Measurements from ENCODE around the gene LRRC37B. TPM values are rescaled to one million over a fixed set of nuclear protein-coding genes. Genes with fewer than 3 reads are reported as not detected.
"Not testable (repeated sequence)": the region's sequence is repeated elsewhere in the genome, so short reads cannot be mapped to it uniquely, and the experiment has no call there.

Gene LRRC37B
- total RNA-seq, 1 experiment from 2014 or later: 8.8 TPM

DNA sequence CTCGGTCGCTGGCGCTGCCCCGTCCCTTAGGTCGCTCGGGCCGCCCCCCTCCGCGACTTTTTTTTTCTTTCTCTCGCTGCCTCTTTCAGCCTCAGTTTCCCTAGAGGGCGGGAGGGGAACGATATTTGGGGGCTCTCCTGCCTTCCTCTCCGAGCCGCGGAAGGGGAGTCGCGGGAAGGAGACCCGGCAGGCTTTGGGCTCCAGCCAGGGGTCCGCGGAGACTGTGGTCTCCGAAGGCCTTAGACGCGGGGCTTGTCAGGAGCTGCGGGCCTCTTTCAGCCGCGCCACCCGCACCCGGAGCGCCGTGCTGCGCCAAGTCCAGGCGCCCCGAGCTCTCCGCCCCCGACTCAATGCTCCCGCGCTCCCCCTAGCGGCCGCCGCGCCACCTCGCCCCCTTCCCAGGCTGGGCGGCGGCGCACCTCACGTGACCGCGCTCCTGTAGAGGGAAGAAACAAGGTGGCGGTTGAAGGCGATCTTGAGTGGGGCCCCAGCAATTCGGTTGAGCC, at the start of gene LRRC37B (continued):
- no peak for TF ChIP-seq ZBTB33 (IDR thresholded peaks at IDR 0.05; ENCODE audit: extremely low read depth, insufficient replicate concordance, low read length)
- no peak for TF ChIP-seq EZH2phosphoT487 (IDR thresholded peaks at IDR 0.05; ENCODE audit: borderline replicate concordance)
- TF ChIP-seq JUND (IDR thresholded peaks at IDR 0.05): no peak
- TF ChIP-seq FOSL1 (IDR thresholded peaks at IDR 0.05; ENCODE audit: low read depth): no peak

- RAD21 ChIA-PET (ENCODE audit: low non-redundant PET in 1 of 2, low total read pairs in 2 of 2, uncharacterized antibody in 2 of 2, unreplicated experiment in 2 of 2); H3K4me2 ChIP-seq (ENCODE audit: low read length); H3K27ac ChIP-seq (ENCODE audit: low read depth, low read length); BruUV-seq (replicated peaks); H2AFZ ChIP-seq (ENCODE audit: low read depth, low read length, poor library complexity, severe bottlenecking); DNase-seq (ENCODE audit: low read depth, low spot score); H3K27me3 ChIP-seq (ENCODE audit: insufficient read depth, low read length); H4K20me1 ChIP-seq (ENCODE audit: insufficient read depth); H3K9ac ChIP-seq (ENCODE audit: low read length); H3K4me3 ChIP-seq (replicated peaks in 1 of 2; ENCODE audit: low read depth in 1 of 2, low read length in 2 of 2); H3K4me1 ChIP-seq (ENCODE audit: control insufficient read depth in 1 of 2, insufficient read depth in 2 of 2, low read length in 2 of 2); H3K9me2 ChIP-seq (ENCODE audit: insufficient read depth); CTCF ChIA-PET; H3K9me3 ChIP-seq (ENCODE audit: control insufficient read depth in 1 of 2, insufficient read depth in 1 of 2, low read depth in 1 of 2, low read length in 2 of 2); POLR2A ChIA-PET; intact Hi-C loops (cut with micrococcal nuclease); ATAC-seq: not testable (repeated sequence)
- Histone ChIP-seq H3K79me2 (ENCODE audit: insufficient read depth, low read length) (peaks cover 59% of the 10 kb centered on the region), H3K36me3 (ENCODE audit: control insufficient read depth in 1 of 2, insufficient read depth in 2 of 2, low read length in 2 of 2) (peaks cover 12 to 14% of the 10 kb centered on the region in 2 experiments; a peak in 3 of 4 replicates)
These were observed 43.1 kb upstream of the LRRC37B start for GRCh38 chr17:31964131-31964530.

GRCh38 chr17:31967648-31968047, 39.5 kb upstream of the LRRC37B start:
- no peak for ATAC-seq
- H2AFZ ChIP-seq (ENCODE audit: low read depth, low read length, poor library complexity, severe bottlenecking): no peak overlapping the region
- intact Hi-C loops (cut with micrococcal nuclease): no loop called here
- H3K9me3 ChIP-seq (ENCODE audit: control insufficient read depth in 1 of 2, insufficient read depth in 1 of 2, low read depth in 1 of 2, low read length in 2 of 2): no peaks in the 10 kb centered on the region
- H3K4me3 ChIP-seq (replicated peaks in 1 of 2; ENCODE audit: low read depth in 1 of 2, low read length in 2 of 2): no peak overlapping the region
- H3K4me1 ChIP-seq (ENCODE audit: control insufficient read depth in 1 of 2, insufficient read depth in 2 of 2, low read length in 2 of 2): no peaks in the 10 kb centered on the region
- TF ChIP-seq CEBPB (IDR thresholded peaks at IDR 0.05; ENCODE audit: low read depth) (no peak), SRF (IDR thresholded peaks at IDR 0.05; ENCODE audit: low read depth) (no peak), EZH2 (IDR thresholded peaks at IDR 0.05) (no peak), ATF3 (IDR thresholded peaks at IDR 0.05) (no peak), ZBTB33 (IDR thresholded peaks at IDR 0.05; ENCODE audit: extremely low read depth, insufficient replicate concordance, low read length) (no peak), RAD21 (IDR thresholded peaks at IDR 0.05; ENCODE audit: low read depth) (no peak), CBX3 (IDR thresholded peaks at IDR 0.05; ENCODE audit: low read depth) (no peak), EGR1 (IDR thresholded peaks at IDR 0.05; ENCODE audit: low read depth) (no peak), JUND (IDR thresholded peaks at IDR 0.05) (no peak), SP1 (IDR thresholded peaks at IDR 0.05; ENCODE audit: low read depth) (no peak), ZFX (IDR thresholded peaks at IDR 0.05) (no peak), ZNF274 (IDR thresholded peaks at IDR 0.05; ENCODE audit: low read depth, low read length) (no peak), TCF7L2 (IDR thresholded peaks at IDR 0.05; ENCODE audit: borderline replicate concordance, extremely low read depth, insufficient read depth, insufficient read length) (no peak)
- TF ChIP-seq, protein P1, sequence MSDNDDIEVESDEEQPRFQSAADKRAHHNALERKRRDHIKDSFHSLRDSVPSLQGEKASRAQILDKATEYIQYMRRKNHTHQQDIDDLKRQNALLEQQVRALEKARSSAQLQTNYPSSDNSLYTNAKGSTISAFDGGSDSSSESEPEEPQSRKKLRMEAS (IDR thresholded peaks at IDR 0.05): no peak
- no peak overlapping the region for H3K4me2 ChIP-seq (ENCODE audit: low read length)
- no peaks in the 10 kb centered on the region for H3K27me3 ChIP-seq (ENCODE audit: insufficient read depth, low read length)
- H3K9ac ChIP-seq (ENCODE audit: low read length): no peak overlapping the region
- no peak overlapping the region for H3K27ac ChIP-seq (ENCODE audit: low read depth, low read length)
- POLR2A ChIA-PET: no interaction called here
- H3K9me2 ChIP-seq (ENCODE audit: insufficient read depth): no peaks in the 10 kb centered on the region
- H3K79me2 ChIP-seq (ENCODE audit: insufficient read depth, low read length): peaks cover 38% of the 10 kb centered on the region
- RAD21 ChIA-PET (ENCODE audit: low non-redundant PET in 1 of 2, low total read pairs in 2 of 2, uncharacterized antibody in 2 of 2, unreplicated experiment in 2 of 2): no interaction called here
- peaks cover 4 to 12% of the 10 kb centered on the region in 2 experiments; a peak in 2 of 4 replicates for H3K36me3 ChIP-seq (ENCODE audit: control insufficient read depth in 1 of 2, insufficient read depth in 2 of 2, low read length in 2 of 2)
- no peak for DNase-seq (ENCODE audit: low read depth, low spot score)
- BruUV-seq (replicated peaks): no TSS peak
- H4K20me1 ChIP-seq (ENCODE audit: insufficient read depth): 0 out of 2 replicates have a peak, but pooled peaks cover 4% of the 10 kb centered on the region
- CTCF ChIA-PET: no interaction called here

Data from HCT116 (cell line).